Neural progenitor cell (in vitro differentiated cells): Measurements from ENCODE around the gene TFDP1.

Experiments
- EZH2 ChIP-seq: fragments of 200-600 bp; sonication (generic); IDR thresholded peaks from 2 replicates; pipeline ENCODE4 v1.6.1; 2017; ENCODE audit warnings: antibody characterized with exemption, mild to moderate bottlenecking, moderate library complexity
- TF ChIP-seq, protein P1 (sequence below): fragments of 200-600 bp; sonication (generic); IDR thresholded peaks from 2 replicates; pipeline ENCODE4 v1.5.1; 2017; ENCODE audit warnings: antibody characterized with exemption, mild to moderate bottlenecking

GRCh38 chr13:113630804-113631203 is 46.3 kb downstream of the TFDP1 start:
- no peak for TF ChIP-seq EZH2
- TF ChIP-seq, protein P1, sequence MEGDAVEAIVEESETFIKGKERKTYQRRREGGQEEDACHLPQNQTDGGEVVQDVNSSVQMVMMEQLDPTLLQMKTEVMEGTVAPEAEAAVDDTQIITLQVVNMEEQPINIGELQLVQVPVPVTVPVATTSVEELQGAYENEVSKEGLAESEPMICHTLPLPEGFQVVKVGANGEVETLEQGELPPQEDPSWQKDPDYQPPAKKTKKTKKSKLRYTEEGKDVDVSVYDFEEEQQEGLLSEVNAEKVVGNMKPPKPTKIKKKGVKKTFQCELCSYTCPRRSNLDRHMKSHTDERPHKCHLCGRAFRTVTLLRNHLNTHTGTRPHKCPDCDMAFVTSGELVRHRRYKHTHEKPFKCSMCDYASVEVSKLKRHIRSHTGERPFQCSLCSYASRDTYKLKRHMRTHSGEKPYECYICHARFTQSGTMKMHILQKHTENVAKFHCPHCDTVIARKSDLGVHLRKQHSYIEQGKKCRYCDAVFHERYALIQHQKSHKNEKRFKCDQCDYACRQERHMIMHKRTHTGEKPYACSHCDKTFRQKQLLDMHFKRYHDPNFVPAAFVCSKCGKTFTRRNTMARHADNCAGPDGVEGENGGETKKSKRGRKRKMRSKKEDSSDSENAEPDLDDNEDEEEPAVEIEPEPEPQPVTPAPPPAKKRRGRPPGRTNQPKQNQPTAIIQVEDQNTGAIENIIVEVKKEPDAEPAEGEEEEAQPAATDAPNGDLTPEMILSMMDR, result no peak
